H1 (cell line): ENCODE data around the gene PGD. TPM values are rescaled to one million over a fixed set of nuclear protein-coding genes. Genes with fewer than 3 reads are reported as not detected.

Experiments used
- CTCF ChIA-PET: fragments of 300-600 bp; sonication (Branson Sonifier 250); formaldehyde crosslinking; loops from one replicate; lab custom pipeline; 2021; ENCODE audit not compliant: partially characterized antibody; lab: Charles Lee
- POLR2A ChIA-PET: fragments of 300-600 bp; sonication (Branson Sonifier 250); formaldehyde crosslinking; loops from one replicate; lab custom pipeline; 2021; ENCODE audit warnings: inconsistent platforms; ENCODE audit not compliant: partially characterized antibody; lab: Charles Lee
- DNase-seq, 2 experiments: peaks; one replicate each; pipeline versions ENCODE4 v3.0.0 to v3.0.0-alpha.2; 2010 to 2022; ENCODE audit warnings: low spot score in 2 of 2, low read depth in 1 of 2, mixed read lengths in 1 of 2
- FAIRE-seq: peaks from 2 replicates; lab custom pipeline; 2011; peaks lifted over from hg19 to GRCh38; lab: Jason Lieb, UNC
- H2AFZ ChIP-seq: 2 replicates; pipeline ENCODE4 v1.8.1; 2012; ENCODE audit warnings: low read length, inconsistent platforms
- H2AK5ac ChIP-seq: 2 replicates; pipeline ENCODE4 v1.6.1; 2013; ENCODE audit warnings: low read depth, low read length
- H2BK120ac ChIP-seq: replicated peaks from 2 replicates; pipeline ENCODE3; 2013; ENCODE audit warnings: low read depth, low read length, inconsistent platforms
- H2BK12ac ChIP-seq: 2 replicates; pipeline ENCODE4 v1.6.1; 2013; ENCODE audit warnings: low read depth, low read length
- H2BK15ac ChIP-seq: 2 replicates; pipeline ENCODE4 v1.6.1; 2013; ENCODE audit warnings: low read length
- H2BK20ac ChIP-seq: 2 replicates; pipeline ENCODE4 v1.6.1; 2013; ENCODE audit warnings: low read length
- H2BK5ac ChIP-seq: 2 replicates; pipeline ENCODE4 v1.6.1; 2013; ENCODE audit warnings: low read depth, low read length
- H3K14ac ChIP-seq: 2 replicates; pipeline ENCODE4 v1.6.1; 2013; ENCODE audit warnings: inconsistent platforms; ENCODE audit not compliant: insufficient read length
- H3K18ac ChIP-seq: 2 replicates; pipeline ENCODE4 v1.6.1; 2013; ENCODE audit warnings: low read length; ENCODE audit errors: extremely low read depth
- H3K23ac ChIP-seq: 2 replicates; pipeline ENCODE4 v1.6.1; 2013; ENCODE audit warnings: inconsistent platforms; ENCODE audit not compliant: insufficient read length
- H3K23me2 ChIP-seq: 2 replicates; pipeline ENCODE4 v1.6.1; 2013; ENCODE audit warnings: low read depth, low read length
- H3K27ac ChIP-seq: 2 replicates; pipeline ENCODE4 v1.6.1; 2011; ENCODE audit warnings: low read depth, low read length, inconsistent platforms
- H3K27me3 ChIP-seq, 4 experiments: replicated peaks in 1 of 4; 1 replicate in 1 of 4; 2 replicates in 3 of 4; pipeline versions ENCODE4 v1.6.1 to v1.8.1; 2011 to 2013; ENCODE audit warnings: low read length in 3 of 4, mild to moderate bottlenecking in 3 of 4, inconsistent platforms in 2 of 4, mixed read lengths in 2 of 4, moderate library complexity in 1 of 4; ENCODE audit not compliant: control insufficient read depth in 3 of 4, insufficient read depth in 3 of 4; ENCODE audit errors: extremely low read depth in 1 of 4
- H3K36me3 ChIP-seq, 4 experiments: 2 replicates each; pipeline versions ENCODE4 v1.6.1 to v1.8.1; 2011 to 2013; ENCODE audit warnings: mild to moderate bottlenecking in 4 of 4, low read length in 3 of 4, moderate library complexity in 2 of 4, control low read depth in 1 of 4, inconsistent platforms in 1 of 4; ENCODE audit not compliant: insufficient read depth in 4 of 4, control insufficient read depth in 2 of 4
- H3K4ac ChIP-seq: replicated peaks from 2 replicates; pipeline ENCODE3; 2013; ENCODE audit warnings: low read length, low read depth, mixed read lengths, inconsistent platforms; ENCODE audit not compliant: insufficient read length
- H3K4me1 ChIP-seq, 4 experiments: replicated peaks in 1 of 4; 1 replicate in 1 of 4; 2 replicates in 3 of 4; pipeline versions ENCODE4 v1.6.1 to v1.8.1; 2011 to 2013; ENCODE audit warnings: low read length in 3 of 4, inconsistent platforms in 2 of 4, mixed read lengths in 1 of 4; ENCODE audit not compliant: insufficient read depth in 4 of 4, control insufficient read depth in 3 of 4
- H3K4me2 ChIP-seq, 2 experiments: 2 replicates each; pipeline versions ENCODE4 v1.6.1 to v1.8.1; 2011 to 2013; ENCODE audit warnings: low read depth in 2 of 2, low read length in 2 of 2, control low read depth in 1 of 2, inconsistent platforms in 1 of 2, mild to moderate bottlenecking in 1 of 2; ENCODE audit not compliant: insufficient read depth in 1 of 2
- H3K4me3 ChIP-seq, 4 experiments: fragments of 200-600, 300-600 bp in 1 of 4; sonication (generic), shearing (Covaris generic), sonication (Bioruptor Twin) in 1 of 4; 2 replicates each; pipeline versions ENCODE4 v1.5.1 to v1.8.1; 2011 to 2016; ENCODE audit warnings: low read length in 4 of 4, low read depth in 3 of 4, control low read depth in 2 of 4, inconsistent platforms in 2 of 4, mild to moderate bottlenecking in 2 of 4, mixed read lengths in 1 of 4, moderate library complexity in 1 of 4; ENCODE audit not compliant: insufficient read depth in 2 of 4; ENCODE audit errors: extremely low read depth in 1 of 4
- H3K56ac ChIP-seq: replicated peaks from 2 replicates; pipeline ENCODE3; 2013; ENCODE audit warnings: low read depth, mild to moderate bottlenecking, mixed read lengths, low read length, inconsistent platforms; ENCODE audit not compliant: insufficient read length
- H3K79me1 ChIP-seq: 2 replicates; pipeline ENCODE4 v1.6.1; 2013; ENCODE audit warnings: low read depth, low read length, control low read depth
- H3K79me2 ChIP-seq, 2 experiments: 2 replicates each; pipeline versions ENCODE4 v1.6.1 to v1.8.1; 2012 to 2013; ENCODE audit warnings: low read length in 2 of 2, mild to moderate bottlenecking in 2 of 2, inconsistent platforms in 1 of 2; ENCODE audit not compliant: insufficient read depth in 2 of 2, control insufficient read depth in 1 of 2
- H3K9ac ChIP-seq, 4 experiments: replicated peaks in 1 of 4; 1 replicate in 1 of 4; 2 replicates in 3 of 4; pipeline versions ENCODE4 v1.6.1 to v1.8.1; 2011 to 2013; ENCODE audit warnings: low read depth in 3 of 4, low read length in 3 of 4, control low read depth in 2 of 4, mild to moderate bottlenecking in 2 of 4, moderate library complexity in 2 of 4, inconsistent platforms in 1 of 4; ENCODE audit errors: extremely low read depth in 1 of 4
- H3K9me3 ChIP-seq, 2 experiments: 2 replicates each; pipeline versions ENCODE4 v1.6.1 to v1.8.1; 2012 to 2013; ENCODE audit warnings: mild to moderate bottlenecking in 2 of 2, moderate library complexity in 2 of 2, control low read depth in 1 of 2, inconsistent platforms in 1 of 2, low read depth in 1 of 2, low read length in 1 of 2, mixed read lengths in 1 of 2; ENCODE audit not compliant: insufficient read depth in 2 of 2
- H4K20me1 ChIP-seq, 2 experiments: replicated peaks in 1 of 2; 2 replicates each; pipeline versions ENCODE3 to v1.8.1; 2011 to 2013; ENCODE audit warnings: inconsistent platforms in 2 of 2, low read length in 2 of 2, mild to moderate bottlenecking in 1 of 2; ENCODE audit not compliant: insufficient read depth in 2 of 2, control insufficient read depth in 1 of 2
- H4K5ac ChIP-seq: 2 replicates; pipeline ENCODE4 v1.6.1; 2013; ENCODE audit warnings: low read length, low read depth, mixed read lengths, inconsistent platforms; ENCODE audit not compliant: insufficient read length
- H4K8ac ChIP-seq: 2 replicates; pipeline ENCODE4 v1.8.0; 2013; ENCODE audit warnings: mild to moderate bottlenecking, moderate library complexity, low read length, inconsistent platforms; ENCODE audit not compliant: insufficient read depth; ENCODE audit errors: extremely low read depth
- H4K91ac ChIP-seq: replicated peaks from 2 replicates; pipeline ENCODE3; 2013; ENCODE audit warnings: low read length, mixed read lengths, inconsistent platforms; ENCODE audit not compliant: insufficient read length
- RBBP5 ChIP-seq: IDR thresholded peaks from 2 replicates; pipeline ENCODE4 v1.7.1; 2012; ENCODE audit warnings: low read depth, mild to moderate bottlenecking, inconsistent platforms, low read length, moderate library complexity, borderline replicate concordance
- WGBS, 2 experiments: shearing (Covaris generic) in 1 of 2; methylation state at CpG; one replicate each; pipeline versions ENCODE4 v1.1.6 to v1.1.7; 2013 to 2015; ENCODE audit warnings: low lambda C conversion rate in 2 of 2, mixed read lengths in 2 of 2, inconsistent platforms in 1 of 2, low coverage in 1 of 2, missing lambda C conversion rate in 1 of 2; ENCODE audit not compliant: insufficient replicate concordance in 2 of 2, insufficient coverage in 1 of 2, insufficient read length in 1 of 2; ENCODE audit errors: extremely low coverage in 1 of 2, missing lambda C conversion rate in 1 of 2; 5-methylcytosine and 5-hydroxymethylcytosine counted together
- polyA plus RNA-seq, 7 experiments: library from polyadenylated mRNA; depleted of rRNA in 3 of 7; stranded (reverse) in 5 of 7; unstranded in 2 of 7; fragments of >200 nt in 5 of 7; fragments of 200-250 nt in 2 of 7; gene quantifications; 1 replicate in 5 of 7; 2 replicates in 1 of 7; 4 replicates in 1 of 7; pipeline versions ENCODE4 v1.2.1 to v1.2.3, GENCODE V29; 2011 to 2013; ENCODE audit warnings: missing spikeins in 2 of 7, mixed read lengths in 2 of 7
- total RNA-seq: library from RNA; stranded (reverse); fragmentation: NEBNext Ultra II Directional; extraction: Animal tissue kit (Norgen Biotek cat#: 25700); gene quantifications from 2 replicates; pipeline ENCODE4 v1.2.1, GENCODE V29; 2021
- TF ChIP-seq, protein P1 (sequence below), 3 experiments: IDR thresholded peaks; 1 replicate in 2 of 3; 2 replicates in 1 of 3; pipeline versions ENCODE4 v1.5.1 to v1.6.1; 2011; ENCODE audit warnings: low read length in 3 of 3, mild to moderate bottlenecking in 3 of 3, inconsistent platforms in 2 of 3, low read depth in 1 of 3, moderate library complexity in 1 of 3; ENCODE audit not compliant: insufficient read depth in 1 of 3; ENCODE audit errors: control extremely low read depth in 1 of 3
- TF ChIP-seq, protein P2 (sequence below): IDR thresholded peaks from 2 replicates; pipeline ENCODE4 v1.6.1; 2011; ENCODE audit warnings: low read length, improper control_type of control experiment
- TF ChIP-seq, protein P3 (sequence below): IDR thresholded peaks from 2 replicates; pipeline ENCODE4 v1.6.1; 2012; ENCODE audit warnings: low read length, inconsistent platforms

PGD gene
- total and polyA plus RNA-seq, 2 of the 8 experiments (the other 6 are each of a cell fraction or from before 2014, with no cell fraction given), result 191 to 331 TPM

DNA sequence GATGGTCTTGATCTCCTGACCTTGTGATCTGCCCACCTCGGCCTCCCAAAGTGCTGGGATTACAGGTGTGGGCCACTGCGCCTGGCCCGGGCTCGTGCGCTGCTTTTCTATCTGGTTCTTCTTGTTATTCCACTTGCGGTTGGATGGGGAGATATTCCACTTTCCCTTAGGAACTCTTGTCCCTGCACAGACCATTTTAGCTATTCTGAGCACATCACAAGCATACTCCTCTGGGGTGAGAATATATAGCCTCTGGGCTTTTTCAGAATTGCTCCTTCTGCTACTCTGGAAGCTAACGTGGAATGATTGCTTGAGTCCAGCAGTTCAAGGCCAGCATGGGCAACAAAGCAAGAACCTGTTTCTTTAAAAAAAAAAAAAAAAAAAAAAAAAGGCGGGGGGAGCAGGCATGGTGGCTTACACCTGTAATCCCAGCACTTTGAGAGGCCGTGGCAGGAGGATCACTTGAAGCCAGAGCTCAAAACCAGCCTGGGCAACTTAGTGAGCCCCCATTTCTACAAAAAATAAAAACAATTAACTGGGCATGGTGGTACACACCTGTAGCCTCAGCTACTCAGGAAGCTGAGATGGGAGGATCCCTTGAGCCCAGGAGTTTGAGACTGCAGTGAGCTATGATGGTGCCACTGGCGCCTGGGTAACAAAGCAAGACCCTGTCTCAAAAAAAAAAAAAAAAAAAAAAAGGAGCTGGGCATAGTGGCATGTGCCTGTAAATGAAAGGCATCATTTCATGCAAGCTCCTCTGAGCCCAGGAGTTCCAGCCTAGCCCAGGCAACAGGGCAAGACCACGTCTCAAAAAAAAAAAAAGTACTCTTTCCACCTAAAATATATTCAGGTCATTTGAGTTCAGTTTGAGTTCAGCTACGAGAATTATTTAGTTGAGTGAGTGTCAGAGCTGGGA is 11.8 kb upstream of the PGD start:
- Histone ChIP-seq H4K5ac (no peak overlapping the region), H3K27me3 (no peaks in the 10 kb centered on the region), H2AFZ (no peak overlapping the region), H2BK20ac (no peak overlapping the region), H4K8ac (no peak overlapping the region), H3K27ac (peak overlapping the region; percentile 66), H2AK5ac (no peak overlapping the region), H3K23me2 (no peaks in the 10 kb centered on the region), H2BK120ac (no peak overlapping the region), H3K14ac (no peak overlapping the region), H4K91ac (no peak overlapping the region), H2BK15ac (no peak overlapping the region), H3K79me2 (no peaks in the 10 kb centered on the region), H3K18ac (no peak overlapping the region), H3K4ac (no peak overlapping the region), H3K23ac (no peak overlapping the region), H3K9me3 (no peaks in the 10 kb centered on the region), H3K4me3 (no peak overlapping the region), H3K9ac (no peak overlapping the region), H3K4me2 (no peak overlapping the region), H2BK12ac (no peak overlapping the region), H3K56ac (no peak overlapping the region), H2BK5ac (no peak overlapping the region; the same call in 1 of the 2 replicates), H3K79me1 (no peaks in the 10 kb centered on the region; the same call in 1 of the 2 replicates), H3K36me3 (peaks cover 0 to 4% (median 0%) of the 10 kb centered on the region in 4 experiments; a peak in 1 of 8 replicates), H4K20me1 (no peaks in the 10 kb centered on the region), H3K4me1 (peaks cover 0 to 5% (median 0%) of the 10 kb centered on the region in 4 experiments; a peak in 3 of 7 replicates)
- DNase-seq (no peak), FAIRE-seq (no peak)
- 88% methylated on average over 11 of the region's 12 CpGs; no CpG with 5 or more reads in 1 of the 2 experiments for WGBS, 2 experiments
- ChIA-PET POLR2A (interaction anchor here (0.8 to 8.2 kb wide), 5 partner anchors 9 to 795 kb away, joined by 3 to 72 read pairs (median 4); partner anchors contain the start of genes KIF1B and PGD), CTCF (interaction anchor here (0.6 to 4.7 kb wide), 6 partner anchors 10 to 666 kb away, joined by 3 to 26 read pairs (median 6); partner anchors contain the start of gene CENPS)
- TF ChIP-seq, protein P1, sequence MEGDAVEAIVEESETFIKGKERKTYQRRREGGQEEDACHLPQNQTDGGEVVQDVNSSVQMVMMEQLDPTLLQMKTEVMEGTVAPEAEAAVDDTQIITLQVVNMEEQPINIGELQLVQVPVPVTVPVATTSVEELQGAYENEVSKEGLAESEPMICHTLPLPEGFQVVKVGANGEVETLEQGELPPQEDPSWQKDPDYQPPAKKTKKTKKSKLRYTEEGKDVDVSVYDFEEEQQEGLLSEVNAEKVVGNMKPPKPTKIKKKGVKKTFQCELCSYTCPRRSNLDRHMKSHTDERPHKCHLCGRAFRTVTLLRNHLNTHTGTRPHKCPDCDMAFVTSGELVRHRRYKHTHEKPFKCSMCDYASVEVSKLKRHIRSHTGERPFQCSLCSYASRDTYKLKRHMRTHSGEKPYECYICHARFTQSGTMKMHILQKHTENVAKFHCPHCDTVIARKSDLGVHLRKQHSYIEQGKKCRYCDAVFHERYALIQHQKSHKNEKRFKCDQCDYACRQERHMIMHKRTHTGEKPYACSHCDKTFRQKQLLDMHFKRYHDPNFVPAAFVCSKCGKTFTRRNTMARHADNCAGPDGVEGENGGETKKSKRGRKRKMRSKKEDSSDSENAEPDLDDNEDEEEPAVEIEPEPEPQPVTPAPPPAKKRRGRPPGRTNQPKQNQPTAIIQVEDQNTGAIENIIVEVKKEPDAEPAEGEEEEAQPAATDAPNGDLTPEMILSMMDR (IDR thresholded peaks at IDR 0.05; ENCODE audit: control extremely low read depth in 1 of 3, insufficient read depth in 1 of 3, low read depth in 1 of 3, low read length in 3 of 3), result no peak
- TF ChIP-seq, protein P2, sequence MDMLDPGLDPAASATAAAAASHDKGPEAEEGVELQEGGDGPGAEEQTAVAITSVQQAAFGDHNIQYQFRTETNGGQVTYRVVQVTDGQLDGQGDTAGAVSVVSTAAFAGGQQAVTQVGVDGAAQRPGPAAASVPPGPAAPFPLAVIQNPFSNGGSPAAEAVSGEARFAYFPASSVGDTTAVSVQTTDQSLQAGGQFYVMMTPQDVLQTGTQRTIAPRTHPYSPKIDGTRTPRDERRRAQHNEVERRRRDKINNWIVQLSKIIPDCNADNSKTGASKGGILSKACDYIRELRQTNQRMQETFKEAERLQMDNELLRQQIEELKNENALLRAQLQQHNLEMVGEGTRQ, result no peak
- TF ChIP-seq RBBP5, result no peak
- TF ChIP-seq, protein P3, sequence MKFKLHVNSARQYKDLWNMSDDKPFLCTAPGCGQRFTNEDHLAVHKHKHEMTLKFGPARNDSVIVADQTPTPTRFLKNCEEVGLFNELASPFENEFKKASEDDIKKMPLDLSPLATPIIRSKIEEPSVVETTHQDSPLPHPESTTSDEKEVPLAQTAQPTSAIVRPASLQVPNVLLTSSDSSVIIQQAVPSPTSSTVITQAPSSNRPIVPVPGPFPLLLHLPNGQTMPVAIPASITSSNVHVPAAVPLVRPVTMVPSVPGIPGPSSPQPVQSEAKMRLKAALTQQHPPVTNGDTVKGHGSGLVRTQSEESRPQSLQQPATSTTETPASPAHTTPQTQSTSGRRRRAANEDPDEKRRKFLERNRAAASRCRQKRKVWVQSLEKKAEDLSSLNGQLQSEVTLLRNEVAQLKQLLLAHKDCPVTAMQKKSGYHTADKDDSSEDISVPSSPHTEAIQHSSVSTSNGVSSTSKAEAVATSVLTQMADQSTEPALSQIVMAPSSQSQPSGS, result no peak
